Esophagus muscularis mucosa (tissue), 4 donors: Measurements from ENCODE around the gene GOSR1. TPM values are rescaled to one million over a fixed set of nuclear protein-coding genes. Genes with fewer than 3 reads are reported as not detected.

Experiments used
- DNase-seq: peaks from one replicate; pipeline ENCODE4 v3.0.0-alpha.2; 2017; ENCODE audit errors: extremely low spot score
- H3K27ac ChIP-seq, 4 donors: fragments of 200-600 bp; sonication (generic); replicated peaks in 1 of 4; 1 replicate in 3 of 4; 2 replicates in 1 of 4; pipeline ENCODE4 v1.5.1; 2016 to 2019; ENCODE audit warnings: mild to moderate bottlenecking in 1 of 4
- H3K27me3 ChIP-seq, 4 donors: fragments of 200-600 bp; sonication (generic); one replicate each; pipeline versions ENCODE4 v1.5.1 to v1.6.0; 2016 to 2019
- H3K36me3 ChIP-seq, 4 donors: fragments of 200-600 bp; sonication (generic); one replicate each; pipeline ENCODE4 v1.5.1; 2016 to 2019
- H3K4me1 ChIP-seq, 4 donors: fragments of 200-600 bp; sonication (generic); one replicate each; pipeline ENCODE4 v1.5.1; 2016 to 2019
- H3K4me3 ChIP-seq, 4 donors: fragments of 200-600 bp; sonication (generic); 1 replicate in 2 of 4; 2 replicates in 2 of 4; pipeline ENCODE4 v1.5.1; 2016 to 2019; ENCODE audit warnings: mild to moderate bottlenecking in 4 of 4, moderate library complexity in 1 of 4
- H3K9me3 ChIP-seq, 4 donors: fragments of 200-600 bp; sonication (generic); 1 replicate in 3 of 4; 2 replicates in 1 of 4; pipeline ENCODE4 v1.5.1; 2016 to 2019
- EP300 ChIP-seq: sonication (generic); formaldehyde crosslinking; IDR thresholded peaks from one replicate; pipeline ENCODE4 v1.6.1; 2017; ENCODE audit warnings: antibody characterized with exemption
- POLR2A ChIP-seq: fragments of 450-650 bp; IDR thresholded peaks from one replicate; pipeline ENCODE4 v1.6.1; 2017; ENCODE audit warnings: antibody characterized with exemption, moderate library complexity, mild to moderate bottlenecking, low read depth
- POLR2AphosphoS5 ChIP-seq, 2 donors: sonication (generic); formaldehyde crosslinking; IDR thresholded peaks; one replicate each; pipeline ENCODE4 v1.6.1; 2017; ENCODE audit warnings: antibody characterized with exemption in 2 of 2
- WGBS: methylation state at CpG from one replicate; pipeline ENCODE4 v1.1.5; 2018; 5-methylcytosine and 5-hydroxymethylcytosine counted together
- intact Hi-C: fragments of 100-400 bp; cut with DNase I; formaldehyde crosslinking; loops from one replicate; pipeline ENCODE4 v1.15.1; 2023
- total RNA-seq, 4 donors: library from RNA; depleted of rRNA; stranded (reverse); fragments of >200 nt; gene quantifications; one replicate each; pipeline versions ENCODE4 v1.1.0 to v1.2.1, GENCODE V29; 2016
- TF ChIP-seq, protein P1 (sequence below), 3 experiments: fragments of 200-600 bp in 2 of 3; fragments of 450-650 bp in 1 of 3; sonication (generic) in 2 of 3; IDR thresholded peaks; one replicate each; pipeline ENCODE4 v1.5.1; 2017 to 2019; ENCODE audit warnings: antibody characterized with exemption in 3 of 3, mild to moderate bottlenecking in 2 of 3, moderate library complexity in 1 of 3

Gene GOSR1
- total RNA-seq, 4 donors from 2014 or later: 28.3 to 49.5 (median 34.2) TPM

GRCh38 chr17:30554839-30555751 is 77.9 kb downstream of the GOSR1 start:
- TF ChIP-seq EP300: no peak
- no peak for TF ChIP-seq POLR2AphosphoS5 (IDR thresholded peaks at IDR 0.05)
- TF ChIP-seq, protein P1, sequence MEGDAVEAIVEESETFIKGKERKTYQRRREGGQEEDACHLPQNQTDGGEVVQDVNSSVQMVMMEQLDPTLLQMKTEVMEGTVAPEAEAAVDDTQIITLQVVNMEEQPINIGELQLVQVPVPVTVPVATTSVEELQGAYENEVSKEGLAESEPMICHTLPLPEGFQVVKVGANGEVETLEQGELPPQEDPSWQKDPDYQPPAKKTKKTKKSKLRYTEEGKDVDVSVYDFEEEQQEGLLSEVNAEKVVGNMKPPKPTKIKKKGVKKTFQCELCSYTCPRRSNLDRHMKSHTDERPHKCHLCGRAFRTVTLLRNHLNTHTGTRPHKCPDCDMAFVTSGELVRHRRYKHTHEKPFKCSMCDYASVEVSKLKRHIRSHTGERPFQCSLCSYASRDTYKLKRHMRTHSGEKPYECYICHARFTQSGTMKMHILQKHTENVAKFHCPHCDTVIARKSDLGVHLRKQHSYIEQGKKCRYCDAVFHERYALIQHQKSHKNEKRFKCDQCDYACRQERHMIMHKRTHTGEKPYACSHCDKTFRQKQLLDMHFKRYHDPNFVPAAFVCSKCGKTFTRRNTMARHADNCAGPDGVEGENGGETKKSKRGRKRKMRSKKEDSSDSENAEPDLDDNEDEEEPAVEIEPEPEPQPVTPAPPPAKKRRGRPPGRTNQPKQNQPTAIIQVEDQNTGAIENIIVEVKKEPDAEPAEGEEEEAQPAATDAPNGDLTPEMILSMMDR (IDR thresholded peaks at IDR 0.05): peak in 2 of 3 experiments; percentile 8 to 11
- no peak for TF ChIP-seq POLR2A
- no peak overlapping the region for H3K27ac ChIP-seq
- no peak for DNase-seq
- WGBS: 82% methylated on average over 12 of the region's 20 CpGs
- H3K27me3 ChIP-seq: no peaks in the 10 kb centered on the region
- no peaks in the 10 kb centered on the region for H3K4me1 ChIP-seq
- no peaks in the 10 kb centered on the region for H3K9me3 ChIP-seq
- intact Hi-C loops: no loop called here
- H3K36me3 ChIP-seq: no peaks in the 10 kb centered on the region
- H3K4me3 ChIP-seq: no peak overlapping the region

- H3K4me3 ChIP-seq: no peak overlapping the region
- H3K27ac ChIP-seq: no peak overlapping the region
- no peaks in the 10 kb centered on the region for H3K27me3 ChIP-seq
- no peak for DNase-seq
- no peaks in the 10 kb centered on the region for H3K9me3 ChIP-seq
- H3K4me1 ChIP-seq: no peaks in the 10 kb centered on the region
- WGBS: 91% methylated on average over 5 of the region's 5 CpGs
- intact Hi-C loops: no loop called here
- H3K36me3 ChIP-seq: no peaks in the 10 kb centered on the region
- TF ChIP-seq POLR2AphosphoS5 (IDR thresholded peaks at IDR 0.05): no peak
- TF ChIP-seq POLR2A: no peak
- no peak for TF ChIP-seq EP300
These were observed 78.7 kb downstream of the GOSR1 start for GRCh38 chr17:30555942-30556341.

- Histone ChIP-seq H3K27ac (no peak overlapping the region), H3K36me3 (no peaks in the 10 kb centered on the region), H3K9me3 (no peaks in the 10 kb centered on the region), H3K4me1 (no peaks in the 10 kb centered on the region), H3K27me3 (no peaks in the 10 kb centered on the region), H3K4me3 (no peak overlapping the region)
- 85% methylated on average over 26 of the region's 26 CpGs for WGBS
- TF ChIP-seq EP300 (no peak), POLR2AphosphoS5 (IDR thresholded peaks at IDR 0.05) (no peak), POLR2A (no peak)
- TF ChIP-seq, protein P1 (IDR thresholded peaks at IDR 0.05): no peak
- DNase-seq: no peak
- intact Hi-C loops: no loop called here
These were observed 79.4 kb downstream of the GOSR1 start for GRCh38 chr17:30556374-30557332.

DNA sequence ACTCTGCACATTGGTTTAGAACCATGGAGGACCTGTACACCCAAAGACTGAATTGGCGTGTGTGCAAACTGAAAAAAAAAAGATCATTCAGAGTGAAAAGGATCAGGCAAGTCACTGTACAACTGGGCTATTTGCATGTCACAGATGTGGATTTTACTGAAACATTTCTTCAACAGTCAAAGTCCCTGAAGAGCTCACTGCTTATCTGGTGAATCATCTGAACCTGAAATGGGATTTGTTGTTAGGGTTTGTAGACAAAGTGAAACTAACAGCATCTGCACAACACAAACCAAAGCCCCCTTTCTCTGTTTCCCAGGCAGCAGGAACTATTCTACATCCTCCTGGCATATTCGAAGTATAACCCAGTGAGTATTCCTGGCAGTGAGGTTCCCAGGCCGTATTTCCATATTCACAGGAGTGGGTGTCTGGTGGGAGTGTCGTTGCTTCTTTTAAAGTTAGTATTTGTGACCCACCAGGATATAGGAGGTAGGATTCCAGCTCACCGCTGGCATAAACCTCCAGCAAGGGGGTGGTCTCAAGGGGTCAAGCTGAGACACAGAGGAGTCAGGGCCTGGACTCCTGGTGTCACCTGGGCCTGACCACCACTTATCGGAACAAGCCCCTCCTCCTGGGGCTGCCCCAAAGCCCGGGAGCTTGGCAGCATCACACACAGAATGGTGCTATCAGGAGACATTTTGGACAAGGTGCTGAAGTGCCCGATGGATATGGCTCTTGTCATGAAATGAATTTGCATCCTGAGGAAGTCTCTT is 80.9 kb downstream of the GOSR1 start:
- H3K36me3 ChIP-seq: no peaks in the 10 kb centered on the region
- H3K27me3 ChIP-seq: no peaks in the 10 kb centered on the region
- H3K4me3 ChIP-seq: no peak overlapping the region
- no peak for DNase-seq
- no peaks in the 10 kb centered on the region for H3K4me1 ChIP-seq
- 81% methylated on average over 8 of the region's 8 CpGs for WGBS
- no peaks in the 10 kb centered on the region for H3K9me3 ChIP-seq
- no peak overlapping the region for H3K27ac ChIP-seq
- no peak for TF ChIP-seq POLR2A
- TF ChIP-seq, protein P1 (IDR thresholded peaks at IDR 0.05): no peak
- no peak for TF ChIP-seq EP300
- TF ChIP-seq POLR2AphosphoS5 (IDR thresholded peaks at IDR 0.05): no peak
- intact Hi-C loops: no loop called here
